CD4-positive, alpha-beta T cell treated with Interleukin-6 for 4 hours (primary cell): ENCODE measurements around the gene ZNF654.
"Not testable (repeated sequence)": the region's sequence is repeated elsewhere in the genome, so short reads cannot be mapped to it uniquely, and the experiment has no call there.

ENCODE experiments used
- DNase-seq: peaks from one replicate; pipeline ENCODE4 v3.0.0-alpha.2; 2020; ENCODE audit warnings: mixed read lengths

The ZNF654 gene

DNA sequence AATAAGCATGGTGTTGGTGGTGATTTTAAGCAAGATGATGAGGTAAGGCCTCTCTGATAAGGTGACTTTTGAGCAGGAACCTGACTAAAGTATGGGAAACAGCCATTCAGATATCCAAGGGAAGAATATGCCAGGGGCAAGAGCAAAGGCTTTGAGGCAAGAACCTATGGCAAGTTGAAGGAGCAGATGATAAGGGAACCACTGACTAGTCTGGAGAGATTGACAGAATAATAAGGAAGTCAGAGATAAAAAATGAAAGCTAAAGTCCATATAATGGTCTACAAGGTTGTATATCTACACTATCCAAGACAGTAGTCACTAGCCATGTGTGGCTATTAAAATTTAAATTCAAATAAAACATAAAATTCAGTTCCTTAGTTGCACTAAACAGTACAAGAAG, 88.2 kb downstream of the ZNF654 start:
- no peak for DNase-seq

DNA sequence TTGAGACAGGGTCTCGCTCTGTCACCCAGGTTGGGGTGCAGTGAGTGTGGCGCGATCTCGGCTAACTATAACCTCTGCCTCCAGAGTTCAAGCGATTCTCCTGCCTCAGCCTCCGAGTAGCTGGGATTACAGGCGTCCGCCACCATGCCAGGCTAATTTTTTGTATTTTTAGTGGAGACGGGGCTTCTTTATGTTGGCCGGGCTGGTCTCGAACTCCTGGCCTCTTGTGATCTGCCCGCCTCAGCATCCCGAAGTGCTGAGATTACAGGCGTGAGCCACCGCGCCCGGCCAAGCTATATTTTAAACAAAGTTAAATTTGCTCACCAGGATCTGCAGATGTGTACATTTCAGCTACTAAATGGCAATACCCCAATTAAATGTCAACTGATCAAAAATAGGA, 89.6 kb downstream of the ZNF654 start:
- no peak for DNase-seq

DNA sequence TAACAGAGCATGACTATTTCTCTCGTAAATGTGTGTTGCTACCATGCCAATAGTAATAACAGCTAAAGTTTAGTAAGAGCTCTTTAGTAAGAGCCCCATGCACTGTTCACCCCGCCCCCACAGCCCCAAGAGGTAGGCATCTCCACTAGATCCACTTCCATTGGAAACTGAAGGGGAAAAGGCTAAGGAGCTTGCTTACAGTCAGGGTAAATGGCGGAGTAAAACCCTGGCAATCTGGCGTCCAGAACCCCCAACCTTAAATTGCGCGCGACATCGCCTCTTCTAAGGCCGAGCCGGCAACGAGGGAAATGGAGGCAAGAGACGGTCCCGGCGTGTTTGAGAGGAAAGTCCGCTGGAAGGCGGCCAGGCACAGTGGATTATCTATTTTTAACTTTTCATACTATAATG, 90.0 kb downstream of the ZNF654 start:
- DNase-seq: peak; percentile 25

- peak; percentile 79 for DNase-seq
Measured at GRCh38 chr3:88149509-88150362, 90.7 kb downstream of the ZNF654 start, which contains the start of gene C3orf38. Gene C3orf38, plus strand, starts transcription at chr3:88149959. Its CDS starts 94 bp downstream, at chr3:88150053.

GRCh38 chr3:88150371-88150770, 91.3 kb downstream of the ZNF654 start:
- DNase-seq: no peak

DNA sequence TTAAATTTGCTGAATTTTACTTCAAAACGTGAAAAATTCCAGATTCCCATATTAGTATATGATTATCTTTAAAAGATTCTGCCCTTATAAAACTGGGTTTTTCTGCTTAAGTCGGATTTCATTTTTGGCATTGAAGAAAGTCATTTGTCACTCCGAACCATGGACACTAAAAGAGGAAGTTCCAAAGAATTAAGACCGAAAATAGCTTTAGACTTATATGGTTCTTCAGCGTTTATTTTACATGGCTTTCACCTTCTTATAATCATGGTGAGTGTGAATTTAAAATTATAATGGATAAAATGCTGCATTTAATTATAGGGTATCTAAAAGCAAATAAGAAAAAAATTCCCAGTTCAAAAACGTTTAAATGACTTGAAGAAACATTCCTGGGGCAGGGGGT, 91.8 kb downstream of the ZNF654 start:
- no peak for DNase-seq

DNA sequence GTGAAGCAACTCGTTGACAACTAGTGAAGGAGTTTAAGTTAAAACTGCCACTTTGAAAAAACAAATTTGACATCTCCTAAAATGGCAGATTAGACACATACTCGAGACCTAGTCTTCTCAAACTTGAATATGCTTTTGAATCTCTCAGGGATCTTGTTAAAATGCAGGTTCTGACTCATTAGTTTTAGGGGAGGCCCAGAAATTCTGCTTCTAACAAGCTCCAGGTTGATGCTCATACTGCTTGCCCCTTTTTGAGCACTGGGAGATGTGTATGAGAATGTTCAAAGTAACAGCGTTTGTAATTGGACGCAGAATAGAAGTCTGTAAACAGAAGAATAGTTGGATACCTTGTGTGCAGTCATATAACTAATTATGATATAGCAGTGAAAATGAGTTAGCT, 92.3 kb downstream of the ZNF654 start:
- no peak for DNase-seq

- no peak for DNase-seq
Measured at GRCh38 chr3:88152841-88153240, 93.8 kb downstream of the ZNF654 start.

DNA sequence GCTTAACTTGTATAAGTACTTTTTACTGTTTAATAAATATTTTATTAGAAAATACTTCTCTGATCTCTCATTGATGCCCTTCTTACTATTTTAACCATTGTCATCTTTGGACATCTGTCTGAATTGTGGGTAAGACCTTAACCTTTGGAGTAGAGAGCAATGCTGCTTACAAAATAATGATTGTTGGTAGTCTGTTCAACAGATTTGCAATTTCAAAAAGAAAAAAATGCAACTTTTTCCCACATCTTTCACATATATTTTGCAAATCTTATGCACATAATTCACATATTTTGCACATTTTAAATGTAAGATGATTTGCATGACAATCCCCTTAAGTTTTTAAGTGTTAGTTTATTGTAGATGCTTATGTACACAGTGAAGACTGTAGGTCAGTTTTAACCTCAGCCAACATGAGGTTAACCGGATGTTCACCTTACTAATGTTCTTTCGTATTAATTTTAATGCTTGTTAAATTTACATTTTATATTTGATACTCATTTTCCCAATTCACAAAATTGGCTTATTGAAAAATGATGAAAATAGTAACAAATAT, 107.4 kb downstream of the ZNF654 start:
- DNase-seq: no peak

DNA sequence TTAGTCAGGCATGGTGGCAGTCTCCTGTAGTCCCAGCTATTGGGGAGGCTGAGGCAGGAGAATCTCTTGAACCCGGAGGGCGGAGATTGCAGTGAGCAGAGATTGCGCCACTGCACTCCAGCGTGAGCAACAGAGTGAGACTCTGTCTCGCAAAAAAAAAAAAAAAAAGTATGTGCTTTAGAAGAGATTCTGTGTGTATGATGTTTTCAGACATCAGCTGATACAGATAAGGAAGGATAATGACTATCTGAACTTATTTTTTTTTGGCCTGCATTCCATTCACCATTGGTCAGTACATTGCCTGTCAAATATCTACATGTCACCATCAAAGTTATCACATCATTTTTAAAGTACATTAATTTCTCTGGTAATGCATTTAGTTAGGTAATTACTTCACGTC, 108.1 kb downstream of the ZNF654 start:
- DNase-seq: no peak

GRCh38 chr3:88167704-88168103, 108.6 kb downstream of the ZNF654 start:
- no peak for DNase-seq

- no peak for DNase-seq
Measured at GRCh38 chr3:88168171-88168570, 109.1 kb downstream of the ZNF654 start.

DNA sequence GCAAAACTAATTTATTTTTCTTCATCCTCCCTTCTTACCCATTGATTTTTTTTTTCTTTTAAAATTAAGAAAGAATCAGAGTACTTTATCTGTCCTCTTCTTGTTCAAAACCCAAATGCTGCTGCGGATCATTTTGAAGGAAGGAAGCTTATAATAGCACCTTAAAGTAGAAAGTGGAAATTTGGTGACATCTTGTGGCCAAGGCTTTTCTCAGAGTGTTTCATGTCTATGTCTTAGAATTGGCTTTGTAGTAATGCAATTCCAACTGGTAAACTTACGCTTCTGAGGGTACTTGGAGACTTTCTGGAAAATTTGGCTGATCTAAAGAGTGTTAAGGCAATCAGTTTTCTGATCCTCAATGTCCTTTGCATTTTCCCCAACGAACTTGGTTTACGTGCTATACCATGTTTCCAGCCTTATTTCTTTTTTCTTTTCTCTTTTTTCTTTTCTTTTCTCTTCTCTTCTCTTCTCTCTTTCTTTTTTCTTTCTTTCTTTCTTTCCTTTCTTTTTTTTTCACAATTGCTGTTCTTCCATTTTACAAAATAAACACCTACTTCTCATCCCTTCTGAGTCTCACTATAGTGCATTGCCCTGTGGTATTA, 121.4 kb downstream of the ZNF654 start:
- peak; percentile 36 for DNase-seq

DNA sequence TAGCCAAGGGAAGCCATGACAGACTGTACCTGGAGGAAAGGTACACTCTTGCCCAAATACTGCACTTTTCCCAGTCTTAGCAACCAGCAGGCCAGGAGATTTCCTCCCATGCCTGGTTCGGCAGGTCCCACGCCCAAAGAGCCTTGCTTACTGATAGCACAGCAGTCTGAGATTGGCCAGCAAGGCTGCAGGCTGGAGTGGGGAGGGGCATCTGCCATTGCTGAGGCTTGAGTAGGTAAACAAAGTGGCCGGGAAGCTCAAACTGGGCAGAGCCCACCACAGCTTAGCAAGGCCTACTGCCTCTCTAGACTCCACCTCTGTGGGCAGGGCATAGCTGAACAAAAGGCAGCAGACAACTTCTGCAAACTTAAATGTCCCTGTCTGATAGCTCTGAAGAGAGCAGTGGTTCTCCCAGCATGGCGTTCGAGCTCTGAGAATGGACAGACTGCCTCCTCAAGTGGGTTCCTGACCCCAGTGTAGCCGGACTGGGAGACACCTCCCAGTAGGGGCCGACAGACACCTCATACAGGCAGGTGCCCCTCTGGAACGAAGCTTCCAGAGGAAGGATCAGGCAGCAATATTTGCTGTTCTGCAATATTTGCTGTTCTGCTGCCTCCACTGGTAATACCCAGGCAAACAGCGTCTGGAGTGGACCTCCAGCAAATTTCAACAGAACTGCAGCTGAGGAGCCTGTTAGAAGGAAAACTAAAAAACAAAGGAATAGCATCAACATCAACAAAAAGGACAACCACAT, 123.3 kb downstream of the ZNF654 start:
- DNase-seq: not testable (repeated sequence)

- DNase-seq: no peak
Measured at GRCh38 chr3:88188436-88188835, 129.4 kb downstream of the ZNF654 start.

DNA sequence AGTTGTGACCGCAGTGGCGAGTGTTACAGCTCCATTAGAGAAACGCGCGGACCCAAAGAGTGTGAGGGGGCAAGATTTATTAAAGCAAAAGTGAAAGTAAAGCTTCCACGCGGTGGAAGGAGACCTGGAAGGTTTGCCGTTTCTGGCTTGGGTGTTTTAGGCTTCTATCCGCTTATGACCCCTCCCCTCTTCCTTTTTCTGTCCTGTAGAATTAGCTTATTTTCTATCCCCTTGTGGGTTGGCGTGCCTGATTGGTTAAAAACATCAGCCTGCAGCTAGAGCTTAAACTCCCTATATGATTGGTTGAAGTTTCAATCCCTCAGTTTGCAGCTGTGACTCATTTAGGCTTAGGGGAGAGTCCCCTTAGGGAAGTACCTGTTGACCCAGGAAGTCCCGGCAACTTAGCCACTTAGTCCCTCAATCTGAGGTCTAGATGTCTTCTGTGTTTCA, 130.3 kb downstream of the ZNF654 start:
- no peak for DNase-seq

DNA sequence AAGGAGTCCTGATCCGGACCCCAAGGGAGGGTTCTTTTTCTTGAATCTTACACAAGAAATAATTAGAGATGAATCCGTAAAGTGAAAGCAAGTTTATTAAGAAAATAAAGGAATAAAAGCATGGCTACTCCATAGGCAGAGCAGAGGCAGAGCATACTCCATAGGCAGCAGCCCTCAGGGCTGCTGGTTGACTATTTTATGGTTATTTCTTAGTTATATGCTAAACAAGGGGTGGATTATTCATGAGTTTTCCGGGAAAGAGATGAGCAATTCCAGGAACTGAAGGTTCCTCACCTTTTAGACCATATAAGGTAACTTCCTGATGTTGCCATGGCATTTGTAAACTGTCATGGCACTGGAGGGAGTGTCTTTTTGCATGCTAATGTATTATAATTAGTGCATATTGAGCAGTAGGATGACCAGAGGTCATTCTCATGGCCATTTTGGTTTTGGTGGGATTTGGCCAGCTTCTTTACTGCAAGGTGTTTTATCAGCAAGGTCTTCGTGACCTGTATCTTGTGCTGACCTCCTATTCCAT, 132.9 kb downstream of the ZNF654 start:
- no peak for DNase-seq

- DNase-seq: no peak
Measured at GRCh38 chr3:88192631-88193030, 133.6 kb downstream of the ZNF654 start.
